SU-DHL-6 (cell line): ENCODE data around the gene DCAF8L2.
"Not testable (repeated sequence)": the region's sequence is repeated elsewhere in the genome, so short reads cannot be mapped to it uniquely, and the experiment has no call there.

Source experiments
- H2AFZ ChIP-seq: fragments of 200-600 bp; sonication (generic); 2 replicates; pipeline ENCODE4 v1.6.1; 2014; ENCODE audit warnings: low read depth, mild to moderate bottlenecking, moderate library complexity, mixed read lengths, antibody characterized with exemption, low read length; ENCODE audit not compliant: severe bottlenecking
- H3F3A ChIP-seq: fragments of 200-600 bp; shearing (Covaris generic); 2 replicates; pipeline ENCODE4 v1.6.0; 2016; ENCODE audit warnings: antibody characterized with exemption, mild to moderate bottlenecking; ENCODE audit not compliant: insufficient read depth
- H3K27ac ChIP-seq: fragments of 200-600 bp; sonication (generic); 2 replicates; pipeline ENCODE4 v1.5.1; 2016; ENCODE audit warnings: low read depth, mild to moderate bottlenecking, low read length, moderate library complexity, mixed read lengths
- H3K27me3 ChIP-seq: fragments of 200-600 bp; sonication (generic), shearing (Covaris generic); 2 replicates; pipeline ENCODE4 v1.6.0; 2014; ENCODE audit warnings: mild to moderate bottlenecking, low read length
- H3K36me3 ChIP-seq: fragments of 200-600 bp; sonication (generic); 2 replicates; pipeline ENCODE4 v1.6.1; 2014; ENCODE audit warnings: mild to moderate bottlenecking, low read length, mixed read lengths
- H3K4me2 ChIP-seq: fragments of 300-600, 200-600 bp; shearing (Covaris generic), sonication (generic); 2 replicates; pipeline ENCODE4 v1.6.0; 2014; ENCODE audit warnings: low read length, low read depth, mild to moderate bottlenecking; ENCODE audit not compliant: poor library complexity, severe bottlenecking
- H3K4me3 ChIP-seq: fragments of 200-600 bp; sonication (generic); 2 replicates; pipeline ENCODE4 v1.5.1; 2014; ENCODE audit warnings: antibody characterized with exemption, low read length, mild to moderate bottlenecking, mixed read lengths; ENCODE audit not compliant: insufficient read depth, poor library complexity, severe bottlenecking
- H3K79me2 ChIP-seq: fragments of 200-600 bp; sonication (generic); 2 replicates; pipeline ENCODE4 v1.6.1; 2014; ENCODE audit warnings: mild to moderate bottlenecking, low read length, moderate library complexity; ENCODE audit not compliant: insufficient read depth
- H3K9ac ChIP-seq: fragments of 200-600 bp; sonication (generic); 2 replicates; pipeline ENCODE4 v1.7.0; 2014; ENCODE audit warnings: mild to moderate bottlenecking, low read length
- H3K9me2 ChIP-seq: fragments of 200-600 bp; sonication (generic); replicated peaks from 2 replicates; pipeline ENCODE4 v1.6.1; 2014; ENCODE audit warnings: low read length; ENCODE audit not compliant: insufficient read depth
- H3K9me3 ChIP-seq: fragments of 200-600 bp; sonication (generic); 2 replicates; pipeline ENCODE4 v1.6.1; 2014; ENCODE audit warnings: low read length, mixed read lengths; ENCODE audit not compliant: insufficient read depth
- H4K20me1 ChIP-seq: fragments of 200-600 bp; sonication (generic); 2 replicates; pipeline ENCODE4 v1.6.1; 2014; ENCODE audit warnings: low read depth, mild to moderate bottlenecking, antibody characterized with exemption, low read length, moderate library complexity, mixed read lengths
- CTCF ChIP-seq: fragments of 200-600 bp; sonication (generic); IDR thresholded peaks from one replicate; pipeline ENCODE4 v1.5.1; 2017; ENCODE audit warnings: antibody characterized with exemption, mild to moderate bottlenecking, low read length, moderate library complexity; ENCODE audit not compliant: insufficient read depth, poor library complexity, severe bottlenecking
- EZH2phosphoT487 ChIP-seq: fragments of 200-600 bp; sonication (generic), shearing (Covaris generic); conservative IDR thresholded peaks from 2 replicates; pipeline ENCODE4 v1.6.1; 2018; ENCODE audit warnings: mild to moderate bottlenecking, antibody characterized with exemption, low read length, moderate library complexity, mixed read lengths

The DCAF8L2 gene

DNA sequence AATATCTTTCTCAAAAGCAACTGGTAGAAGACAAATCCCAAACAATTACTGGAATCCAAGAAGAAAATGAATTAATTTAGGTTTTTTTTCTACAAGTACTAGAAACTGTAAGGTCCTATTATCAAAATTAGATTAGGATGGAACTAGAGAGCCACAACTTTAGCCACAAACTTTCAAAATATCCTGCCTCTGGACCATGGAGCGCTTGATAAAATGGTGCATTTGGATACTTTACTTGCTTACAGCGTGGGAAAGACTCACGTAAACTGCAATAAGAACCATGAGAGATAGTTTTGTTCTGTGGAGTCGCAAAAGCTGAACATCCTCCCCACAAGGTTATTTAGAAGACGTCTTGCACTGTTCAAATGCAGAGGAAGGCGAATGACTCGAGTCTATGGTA lies at the start of gene DCAF8L2:
Gene DCAF8L2 (plus strand): TSS at position 301 of the 400 bp plus-strand sequence. CDS start 156,552 bp downstream, outside the sequence.
- H4K20me1 ChIP-seq, result no peaks in the 10 kb centered on the region
- no peaks in the 10 kb centered on the region for H3K36me3 ChIP-seq
- H3K9ac ChIP-seq, result no peak within 1 kb of the TSS
- no peak within 1 kb of the TSS for H3K4me3 ChIP-seq
- no peaks in the 10 kb centered on the region for H3K27me3 ChIP-seq
- no peak within 1 kb of the TSS for H3K27ac ChIP-seq
- no peaks in the 10 kb centered on the region for H3K9me3 ChIP-seq
- H3K9me2 ChIP-seq, result no peaks in the 10 kb centered on the region
- no peak within 1 kb of the TSS for H2AFZ ChIP-seq
- H3K4me2 ChIP-seq, result no peak within 1 kb of the TSS
- no peaks in the 10 kb centered on the region for H3F3A ChIP-seq
- TF ChIP-seq CTCF, result no peak
- TF ChIP-seq EZH2phosphoT487, result no peak
- H3K79me2 ChIP-seq, result no peaks in the 10 kb centered on the region

- not testable (repeated sequence) for H3K9ac ChIP-seq, H3K4me3 ChIP-seq, H3K27me3 ChIP-seq, H4K20me1 ChIP-seq, H3K79me2 ChIP-seq, H3K9me3 ChIP-seq, H3F3A ChIP-seq, H2AFZ ChIP-seq, H3K36me3 ChIP-seq, H3K9me2 ChIP-seq, H3K4me2 ChIP-seq, H3K27ac ChIP-seq
These were observed 49.0 kb upstream of the DCAF8L2 start for GRCh38 chrX:27541161-27541560.

DNA sequence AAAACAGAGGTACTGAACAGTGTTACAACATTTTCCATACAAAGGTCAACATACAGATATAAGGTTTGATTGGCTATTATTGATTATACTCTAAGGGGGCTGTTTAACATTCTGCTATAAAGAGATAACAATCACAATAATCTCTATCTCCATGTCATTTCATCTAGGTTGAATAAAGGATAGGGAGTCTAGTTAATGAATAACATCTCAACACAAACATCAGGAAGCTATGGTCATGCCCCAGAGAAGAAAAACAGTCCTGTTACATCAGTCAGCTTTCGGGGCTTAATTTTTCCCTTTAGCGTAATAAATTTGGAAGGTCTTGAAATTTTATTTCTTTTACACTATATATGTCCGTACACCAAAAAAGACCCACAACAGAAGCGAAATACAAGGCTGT lies 41.5 kb upstream of the DCAF8L2 start:
- Histone ChIP-seq H3K9ac (no peak overlapping the region), H3F3A (no peaks in the 10 kb centered on the region), H2AFZ (no peak overlapping the region), H3K36me3 (no peaks in the 10 kb centered on the region), H4K20me1 (no peaks in the 10 kb centered on the region), H3K4me2 (no peak overlapping the region), H3K27me3 (no peaks in the 10 kb centered on the region), H3K79me2 (no peaks in the 10 kb centered on the region), H3K4me3 (no peak overlapping the region), H3K9me2 (no peaks in the 10 kb centered on the region), H3K9me3 (no peaks in the 10 kb centered on the region), H3K27ac (no peak overlapping the region)
- TF ChIP-seq CTCF, result no peak
- no peak for TF ChIP-seq EZH2phosphoT487

GRCh38 chrX:27549688-27550087 lies 40.5 kb upstream of the DCAF8L2 start:
- Histone ChIP-seq H3K27ac (no peak overlapping the region), H4K20me1 (no peaks in the 10 kb centered on the region), H3K36me3 (no peaks in the 10 kb centered on the region), H3K9ac (no peak overlapping the region), H3K4me2 (no peak overlapping the region), H3K4me3 (no peak overlapping the region), H2AFZ (no peak overlapping the region), H3K27me3 (no peaks in the 10 kb centered on the region), H3K79me2 (no peaks in the 10 kb centered on the region), H3K9me2 (no peaks in the 10 kb centered on the region), H3F3A (no peaks in the 10 kb centered on the region), H3K9me3 (no peaks in the 10 kb centered on the region)
- TF ChIP-seq EZH2phosphoT487, result no peak
- TF ChIP-seq CTCF, result no peak
